Measurements from ENCODE around the gene COL7A1. TPM values are rescaled to one million over a fixed set of nuclear protein-coding genes. Genes with fewer than 3 reads are reported as not detected.

Gene COL7A1
- total RNA-seq, 1 experiment from 2014 or later, result 8.1 TPM

- no peaks in the 10 kb centered on the region for H3K4me1 Mint-ChIP-seq
Observed at GRCh38 chr3:48519277-48519643, 75.9 kb downstream of the COL7A1 start.

More at GRCh38 chr3:48519277-48519643, 75.9 kb downstream of the COL7A1 start:
- no peak for ATAC-seq
- Mint-ChIP-seq H3K9me3 (no peaks in the 10 kb centered on the region), H3K27ac (no peak overlapping the region), H3K27me3 (ENCODE audit: low read depth) (no peaks in the 10 kb centered on the region), H3K4me3 (no peak overlapping the region), H3K36me3 (peaks cover 19% of the 10 kb centered on the region)
- no peak for TF ChIP-seq CDX4 (CRISPR knock-in tag; IDR thresholded peaks at IDR 0.05; ENCODE audit: borderline replicate concordance)
- TF ChIP-seq ZNF232 (CRISPR knock-in tag; IDR thresholded peaks at IDR 0.05), result no peak
- TF ChIP-seq ZNF512 (CRISPR knock-in tag; IDR thresholded peaks at IDR 0.05; ENCODE audit: borderline replicate concordance), result no peak
- no peak for TF ChIP-seq MXD4 (CRISPR knock-in tag; IDR thresholded peaks at IDR 0.05; ENCODE audit: borderline replicate concordance)
- no peak for TF ChIP-seq PREB (CRISPR knock-in tag; IDR thresholded peaks at IDR 0.05; ENCODE audit: borderline replicate concordance)
- TF ChIP-seq HMGXB4 (CRISPR knock-in tag; IDR thresholded peaks at IDR 0.05), result no peak
- TF ChIP-seq CREM (CRISPR knock-in tag; IDR thresholded peaks at IDR 0.05), result no peak
- TF ChIP-seq ATF3 (CRISPR knock-in tag; conservative IDR thresholded peaks at IDR 0.05), result no peak
- TF ChIP-seq NFATC4 (CRISPR knock-in tag; IDR thresholded peaks at IDR 0.05), result no peak
- no peak for TF ChIP-seq MLX (CRISPR knock-in tag; IDR thresholded peaks at IDR 0.05)
- no peak for TF ChIP-seq ZSCAN18 (CRISPR knock-in tag; IDR thresholded peaks at IDR 0.05)
- DNase-seq (ENCODE audit: low spot score), result no peak
- ChIA-PET POLR2A (no interaction called here), CTCF (interaction anchor here (1.5 to 2.2 kb wide), 2 partner anchors 12 to 83 kb away, joined by 5 to 6 read pairs; no protein-coding TSS in a partner anchor)
